Measurements from ENCODE around the gene FAXC.

DNA sequence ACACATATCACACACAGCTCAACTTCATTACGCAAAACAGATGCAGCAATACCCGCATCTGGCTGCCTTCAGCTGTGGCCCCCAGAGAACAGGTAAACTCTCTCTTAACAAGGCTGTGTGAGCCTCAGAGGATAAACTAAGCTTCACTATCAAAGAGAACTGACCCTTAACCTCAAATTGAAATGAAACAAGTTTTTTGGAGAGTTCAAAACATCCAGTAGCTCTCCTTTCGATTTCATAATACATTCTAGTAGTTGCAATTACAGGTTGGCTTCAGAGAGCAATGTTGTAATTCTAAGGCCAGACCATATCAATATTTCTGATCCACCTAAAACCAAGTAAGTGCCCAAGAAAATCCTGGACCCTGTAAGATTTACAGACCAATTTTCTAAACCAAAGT lies 113.5 kb downstream of the FAXC start:
- TF ChIP-seq EZH2 (IDR thresholded peaks at IDR 0.05; ENCODE audit: borderline replicate concordance, low read depth, low read length, severe bottlenecking) (no peak), POLR2A (IDR thresholded peaks at IDR 0.05; ENCODE audit: low read depth, low read length) (no peak)
- TF ChIP-seq, protein P1, sequence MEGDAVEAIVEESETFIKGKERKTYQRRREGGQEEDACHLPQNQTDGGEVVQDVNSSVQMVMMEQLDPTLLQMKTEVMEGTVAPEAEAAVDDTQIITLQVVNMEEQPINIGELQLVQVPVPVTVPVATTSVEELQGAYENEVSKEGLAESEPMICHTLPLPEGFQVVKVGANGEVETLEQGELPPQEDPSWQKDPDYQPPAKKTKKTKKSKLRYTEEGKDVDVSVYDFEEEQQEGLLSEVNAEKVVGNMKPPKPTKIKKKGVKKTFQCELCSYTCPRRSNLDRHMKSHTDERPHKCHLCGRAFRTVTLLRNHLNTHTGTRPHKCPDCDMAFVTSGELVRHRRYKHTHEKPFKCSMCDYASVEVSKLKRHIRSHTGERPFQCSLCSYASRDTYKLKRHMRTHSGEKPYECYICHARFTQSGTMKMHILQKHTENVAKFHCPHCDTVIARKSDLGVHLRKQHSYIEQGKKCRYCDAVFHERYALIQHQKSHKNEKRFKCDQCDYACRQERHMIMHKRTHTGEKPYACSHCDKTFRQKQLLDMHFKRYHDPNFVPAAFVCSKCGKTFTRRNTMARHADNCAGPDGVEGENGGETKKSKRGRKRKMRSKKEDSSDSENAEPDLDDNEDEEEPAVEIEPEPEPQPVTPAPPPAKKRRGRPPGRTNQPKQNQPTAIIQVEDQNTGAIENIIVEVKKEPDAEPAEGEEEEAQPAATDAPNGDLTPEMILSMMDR (IDR thresholded peaks at IDR 0.05; ENCODE audit: extremely low read depth in 1 of 2, insufficient read depth in 1 of 2, low read depth in 1 of 2, low read length in 2 of 2): no peak

All from endothelial cell of umbilical vein (primary cell).